ENCODE measurements around the gene BZW2. TPM values are rescaled to one million over a fixed set of nuclear protein-coding genes. Genes with fewer than 3 reads are reported as not detected.

Gene BZW2
- total and polyA plus RNA-seq, 2 experiments from 2014 or later = 54.1 to 60.9 TPM

DNA sequence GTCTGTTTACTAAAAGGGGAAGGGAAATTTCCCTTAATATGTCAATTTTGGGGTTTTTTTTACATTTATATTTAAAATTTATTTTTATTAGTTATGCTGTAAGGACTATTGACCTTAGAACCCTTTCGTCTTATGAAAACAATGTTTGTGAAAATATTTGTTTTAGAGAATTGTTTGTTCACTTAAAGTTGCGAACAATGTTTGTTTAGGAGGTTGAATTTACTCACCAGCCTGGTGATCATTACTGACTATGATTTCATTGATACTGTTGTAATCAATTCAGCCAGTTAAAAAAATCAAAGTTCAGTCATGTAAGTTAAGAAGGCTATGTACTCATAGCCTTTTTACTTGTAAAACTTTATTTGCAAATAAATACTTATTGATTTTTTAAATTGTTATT, 80.2 kb downstream of the BZW2 start:
- Histone ChIP-seq H3K4me3 (no peak overlapping the region), H3K4me2 (ENCODE audit: unreplicated experiment) (no peak overlapping the region), H3K9me2 (ENCODE audit: insufficient read depth) (no peaks in the 10 kb centered on the region), H3F3A (ENCODE audit: insufficient read depth) (no peaks in the 10 kb centered on the region), H2AFZ (no peak overlapping the region), H3K4me1 (ENCODE audit: insufficient read depth) (no peaks in the 10 kb centered on the region), H3K9ac (no peak overlapping the region), H3K27ac (no peak overlapping the region), H4K20me1 (ENCODE audit: insufficient read depth) (no peaks in the 10 kb centered on the region), H3K27me3 (replicated peaks; ENCODE audit: insufficient read depth) (no peaks in the 10 kb centered on the region), H3K9me3 (ENCODE audit: low read depth) (no peaks in the 10 kb centered on the region), H3K36me3 (ENCODE audit: low read depth) (no peaks in the 10 kb centered on the region), H3K79me2 (ENCODE audit: insufficient read depth) (no peaks in the 10 kb centered on the region)
- DNase-seq = no peak
- TF ChIP-seq EZH2 (IDR thresholded peaks at IDR 0.05; ENCODE audit: insufficient read depth, poor library complexity, severe bottlenecking) (no peak), EZH2phosphoT487 (IDR thresholded peaks at IDR 0.05; ENCODE audit: insufficient read depth, low read depth) (no peak)
- in situ Hi-C loops (cut with MboI) = no loop called here
- WGBS, 2 experiments (ENCODE audit: low coverage in 1 of 2, low lambda C conversion rate in 2 of 2, missing lambda C conversion rate in 2 of 2) = 94 to 100% methylated on average over 2 of the region's 2 CpGs

DNA sequence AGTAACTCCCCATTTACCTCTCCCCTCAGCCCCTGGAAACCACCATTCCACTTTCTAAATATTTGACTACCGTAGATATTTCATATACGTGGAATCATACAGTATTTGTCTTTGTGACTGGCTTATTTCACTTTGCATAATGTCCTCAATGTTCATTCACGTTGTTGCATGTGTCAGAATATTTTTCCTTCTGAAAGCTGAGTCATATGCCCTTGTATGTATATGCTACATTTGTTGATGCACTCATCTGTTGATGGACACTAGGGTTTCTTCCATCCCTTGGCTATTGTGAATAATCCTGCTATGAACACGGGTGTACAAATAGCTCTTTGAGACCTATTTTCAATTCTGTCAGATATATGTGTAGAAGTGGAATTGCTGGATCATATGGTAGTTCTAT, 81.8 kb downstream of the BZW2 start:
- WGBS, 2 experiments (ENCODE audit: low coverage in 1 of 2, low lambda C conversion rate in 2 of 2, missing lambda C conversion rate in 2 of 2) = 92 to 94% methylated on average over 4 of the region's 4 CpGs
- Histone ChIP-seq H3K36me3 (ENCODE audit: low read depth) (no peaks in the 10 kb centered on the region), H3K27me3 (replicated peaks; ENCODE audit: insufficient read depth) (no peaks in the 10 kb centered on the region), H3K4me1 (ENCODE audit: insufficient read depth) (no peaks in the 10 kb centered on the region), H3K9ac (no peak overlapping the region), H2AFZ (no peak overlapping the region), H3K9me3 (ENCODE audit: low read depth) (no peaks in the 10 kb centered on the region), H3K4me2 (ENCODE audit: unreplicated experiment) (no peak overlapping the region), H3F3A (ENCODE audit: insufficient read depth) (no peaks in the 10 kb centered on the region), H3K9me2 (ENCODE audit: insufficient read depth) (no peaks in the 10 kb centered on the region), H3K79me2 (ENCODE audit: insufficient read depth) (no peaks in the 10 kb centered on the region), H3K4me3 (no peak overlapping the region), H3K27ac (no peak overlapping the region), H4K20me1 (ENCODE audit: insufficient read depth) (no peaks in the 10 kb centered on the region)
- no peak for DNase-seq
- in situ Hi-C loops (cut with MboI) = no loop called here
- no peak for TF ChIP-seq EZH2phosphoT487 (IDR thresholded peaks at IDR 0.05; ENCODE audit: insufficient read depth, low read depth)
- no peak for TF ChIP-seq EZH2 (IDR thresholded peaks at IDR 0.05; ENCODE audit: insufficient read depth, poor library complexity, severe bottlenecking)

DNA sequence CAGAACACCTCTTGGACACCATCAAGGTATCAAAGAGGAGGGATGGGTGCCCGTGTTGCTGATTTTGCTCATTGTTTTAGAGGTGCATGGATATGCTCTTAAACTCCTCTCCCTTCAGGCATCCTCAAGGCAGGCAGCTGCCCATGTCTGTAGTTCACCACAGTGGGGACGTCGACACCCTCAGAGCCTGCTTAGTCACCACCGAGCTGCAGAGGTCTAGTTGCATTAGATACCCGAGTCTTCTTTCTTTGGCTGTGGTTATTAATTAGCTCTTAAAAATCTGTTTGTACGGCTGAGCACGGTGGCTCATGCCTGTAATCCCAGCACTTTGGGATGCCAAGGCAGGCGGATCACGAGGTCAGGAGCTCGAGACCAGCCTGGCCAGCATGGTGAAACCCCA, 82.8 kb downstream of the BZW2 start:
- Histone ChIP-seq H3K4me1 (ENCODE audit: insufficient read depth) (no peaks in the 10 kb centered on the region), H3K27me3 (replicated peaks; ENCODE audit: insufficient read depth) (no peaks in the 10 kb centered on the region), H3K79me2 (ENCODE audit: insufficient read depth) (no peaks in the 10 kb centered on the region), H3K9me2 (ENCODE audit: insufficient read depth) (no peaks in the 10 kb centered on the region), H2AFZ (no peak overlapping the region), H3F3A (ENCODE audit: insufficient read depth) (no peaks in the 10 kb centered on the region), H3K4me2 (ENCODE audit: unreplicated experiment) (no peak overlapping the region), H3K9me3 (ENCODE audit: low read depth) (no peaks in the 10 kb centered on the region), H3K36me3 (ENCODE audit: low read depth) (no peaks in the 10 kb centered on the region), H3K27ac (no peak overlapping the region), H4K20me1 (ENCODE audit: insufficient read depth) (no peaks in the 10 kb centered on the region), H3K9ac (no peak overlapping the region), H3K4me3 (no peak overlapping the region)
- DNase-seq = peak; percentile 16
- WGBS, 2 experiments (ENCODE audit: low coverage in 1 of 2, low lambda C conversion rate in 2 of 2, missing lambda C conversion rate in 2 of 2) = 81 to 90% methylated on average over 10 of the region's 10 CpGs
- in situ Hi-C loops (cut with MboI) = no loop called here
- TF ChIP-seq EZH2phosphoT487 (IDR thresholded peaks at IDR 0.05; ENCODE audit: insufficient read depth, low read depth) (no peak), EZH2 (IDR thresholded peaks at IDR 0.05; ENCODE audit: insufficient read depth, poor library complexity, severe bottlenecking) (no peak)

DNA sequence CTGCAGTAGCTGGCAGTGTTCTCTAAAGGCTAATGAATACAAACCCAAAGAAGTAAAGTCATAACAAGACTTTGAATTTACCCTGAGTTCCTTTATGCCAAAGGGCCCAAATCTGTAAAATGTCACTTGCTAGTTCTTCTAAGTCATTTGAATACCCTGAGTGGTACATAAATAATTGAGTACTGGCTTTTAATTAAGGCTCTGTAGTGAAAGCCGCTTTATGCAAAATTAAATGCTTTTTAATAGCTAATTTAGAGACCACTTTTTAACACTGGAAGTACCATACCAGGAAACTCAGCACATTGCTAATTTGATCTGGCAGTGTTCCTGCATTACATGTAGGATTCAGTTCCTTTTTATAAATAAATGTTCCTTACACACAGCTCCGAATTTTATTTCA, 83.6 kb downstream of the BZW2 start:
- H3K9me2 ChIP-seq (ENCODE audit: insufficient read depth) = no peaks in the 10 kb centered on the region
- H3K27ac ChIP-seq = no peak overlapping the region
- in situ Hi-C loops (cut with MboI) = no loop called here
- TF ChIP-seq EZH2phosphoT487 (IDR thresholded peaks at IDR 0.05; ENCODE audit: insufficient read depth, low read depth) (no peak), EZH2 (IDR thresholded peaks at IDR 0.05; ENCODE audit: insufficient read depth, poor library complexity, severe bottlenecking) (no peak)
- 96 to 98% methylated on average over 2 of the region's 2 CpGs for WGBS, 2 experiments (ENCODE audit: low coverage in 1 of 2, low lambda C conversion rate in 2 of 2, missing lambda C conversion rate in 2 of 2)
- H3K79me2 ChIP-seq (ENCODE audit: insufficient read depth) = no peaks in the 10 kb centered on the region
- no peaks in the 10 kb centered on the region for H3F3A ChIP-seq (ENCODE audit: insufficient read depth)
- no peak for DNase-seq
- H3K9ac ChIP-seq = no peak overlapping the region
- H3K36me3 ChIP-seq (ENCODE audit: low read depth) = no peaks in the 10 kb centered on the region
- H3K27me3 ChIP-seq (replicated peaks; ENCODE audit: insufficient read depth) = no peaks in the 10 kb centered on the region
- no peak overlapping the region for H3K4me2 ChIP-seq (ENCODE audit: unreplicated experiment)
- no peak overlapping the region for H2AFZ ChIP-seq
- H3K4me3 ChIP-seq = no peak overlapping the region
- no peaks in the 10 kb centered on the region for H3K4me1 ChIP-seq (ENCODE audit: insufficient read depth)
- H4K20me1 ChIP-seq (ENCODE audit: insufficient read depth) = no peaks in the 10 kb centered on the region
- no peaks in the 10 kb centered on the region for H3K9me3 ChIP-seq (ENCODE audit: low read depth)

DNA sequence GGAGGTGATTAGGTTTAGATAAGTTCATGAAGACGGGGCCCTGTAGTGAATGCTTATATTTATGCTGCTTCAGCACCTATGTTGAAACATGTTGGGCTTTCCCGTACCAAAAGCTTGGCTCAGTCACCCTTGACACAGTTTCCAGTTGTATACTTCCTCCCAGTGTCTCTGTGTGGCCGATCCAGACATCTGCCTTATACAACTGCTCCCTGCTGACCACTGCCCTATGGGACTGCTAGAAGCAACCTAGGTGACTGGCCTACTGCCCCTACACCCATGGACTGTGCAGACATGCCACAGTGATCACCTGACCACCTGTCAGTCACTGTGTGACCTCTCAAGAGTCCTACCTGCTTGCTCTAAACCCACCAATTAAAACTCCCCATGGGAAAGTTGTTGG, 85.0 kb downstream of the BZW2 start:
- H3K9me3 ChIP-seq (ENCODE audit: low read depth) = no peaks in the 10 kb centered on the region
- TF ChIP-seq EZH2 (IDR thresholded peaks at IDR 0.05; ENCODE audit: insufficient read depth, poor library complexity, severe bottlenecking) (no peak), EZH2phosphoT487 (IDR thresholded peaks at IDR 0.05; ENCODE audit: insufficient read depth, low read depth) (no peak)
- no peaks in the 10 kb centered on the region for H3K36me3 ChIP-seq (ENCODE audit: low read depth)
- WGBS, 2 experiments (ENCODE audit: low coverage in 1 of 2, low lambda C conversion rate in 2 of 2, missing lambda C conversion rate in 2 of 2) = 80 to 88% methylated on average over 3 of the region's 3 CpGs
- no peaks in the 10 kb centered on the region for H4K20me1 ChIP-seq (ENCODE audit: insufficient read depth)
- DNase-seq = no peak
- no peak overlapping the region for H3K9ac ChIP-seq
- H3F3A ChIP-seq (ENCODE audit: insufficient read depth) = no peaks in the 10 kb centered on the region
- no peak overlapping the region for H3K27ac ChIP-seq
- no peaks in the 10 kb centered on the region for H3K9me2 ChIP-seq (ENCODE audit: insufficient read depth)
- in situ Hi-C loops (cut with MboI) = no loop called here
- no peak overlapping the region for H3K4me2 ChIP-seq (ENCODE audit: unreplicated experiment)
- no peaks in the 10 kb centered on the region for H3K27me3 ChIP-seq (replicated peaks; ENCODE audit: insufficient read depth)
- no peaks in the 10 kb centered on the region for H3K4me1 ChIP-seq (ENCODE audit: insufficient read depth)
- no peak overlapping the region for H3K4me3 ChIP-seq
- H3K79me2 ChIP-seq (ENCODE audit: insufficient read depth) = no peaks in the 10 kb centered on the region
- no peak overlapping the region for H2AFZ ChIP-seq
